Stomach (tissue), 19 donors: ENCODE measurements around the gene LRRN1. TPM values are rescaled to one million over a fixed set of nuclear protein-coding genes. Genes with fewer than 3 reads are reported as not detected.

ENCODE experiments used
- DNase-seq, 2 donors: peaks; one replicate each; pipeline versions ENCODE4 v3.0.0 to v3.0.0-alpha.2; 2013 to 2019
- H3K27ac ChIP-seq, 5 donors: fragments of 200-600 bp in 4 of 5; sonication (generic) in 4 of 5; one replicate each; pipeline ENCODE4 v1.5.1; 2013 to 2019; ENCODE audit warnings: mild to moderate bottlenecking in 1 of 5, moderate library complexity in 1 of 5
- H3K27me3 ChIP-seq, 3 donors: fragments of 200-600 bp; sonication (generic); one replicate each; pipeline ENCODE4 v1.5.1; 2017 to 2019; ENCODE audit warnings: mixed run types in 1 of 3
- H3K36me3 ChIP-seq, 4 donors: fragments of 200-600 bp; sonication (generic); 1 replicate in 3 of 4; 2 replicates in 1 of 4; pipeline ENCODE4 v1.5.1; 2016 to 2019
- H3K4me1 ChIP-seq, 4 donors: fragments of 200-600 bp; sonication (generic); one replicate each; pipeline ENCODE4 v1.5.1; 2016 to 2019
- H3K4me3 ChIP-seq, 4 donors: fragments of 200-600 bp; sonication (generic) in 3 of 4; one replicate each; pipeline ENCODE4 v1.5.1; 2016 to 2019; ENCODE audit warnings: mild to moderate bottlenecking in 1 of 4
- H3K9me3 ChIP-seq, 4 donors: fragments of 200-600 bp; sonication (generic); one replicate each; pipeline ENCODE4 v1.5.1; 2016 to 2019
- CTCF ChIP-seq, 7 experiments: fragments of 450-650 bp in 4 of 7; fragments of 200-600 bp in 3 of 7; sonication (generic) in 3 of 7; IDR thresholded peaks; one replicate each; pipeline ENCODE4 v1.5.1; 2016 to 2019; ENCODE audit warnings: antibody characterized with exemption in 7 of 7, control low read depth in 2 of 7, mild to moderate bottlenecking in 1 of 7
- EP300 ChIP-seq: sonication (generic); formaldehyde crosslinking; IDR thresholded peaks from one replicate; pipeline ENCODE4 v1.6.1; 2017; ENCODE audit warnings: antibody characterized with exemption
- POLR2A ChIP-seq, 4 donors: fragments of 450-650 bp; IDR thresholded peaks; one replicate each; pipeline ENCODE4 v1.6.1; 2016; ENCODE audit warnings: antibody characterized with exemption in 4 of 4, control low read depth in 2 of 4, mild to moderate bottlenecking in 1 of 4, moderate library complexity in 1 of 4
- POLR2AphosphoS5 ChIP-seq, 3 donors: sonication (generic); formaldehyde crosslinking; IDR thresholded peaks; one replicate each; pipeline ENCODE4 v1.6.1; 2016; ENCODE audit warnings: antibody characterized with exemption in 3 of 3
- WGBS, 5 donors: extraction: QIAGEN DNeasy Blood & Tissue Kit in 3 of 5; methylation state at CpG; one replicate each; pipeline versions ENCODE4 v1.1.5 to v1.1.7; 2013 to 2018; 5-methylcytosine and 5-hydroxymethylcytosine counted together
- intact Hi-C: fragments of 100-400 bp; cut with DNase I; formaldehyde crosslinking; loops from one replicate; pipeline ENCODE4 v1.15.1; 2023; ENCODE audit warnings: low total_unique reads
- long read RNA-seq, 10 donors: transcript quantifications; one replicate each; lab custom pipeline, GENCODE V29; 2026
- polyA plus RNA-seq, 3 donors: library from polyadenylated mRNA; stranded (reverse); fragments of 200-250 nt; gene quantifications; one replicate each; pipeline ENCODE4 v1.2.3, GENCODE V29; 2013
- total RNA-seq, 5 donors: library from RNA; depleted of rRNA; stranded (reverse); fragments of >200 nt; gene quantifications; one replicate each; pipeline versions ENCODE4 v1.1.0 to v1.2.3, GENCODE V29; 2014 to 2016
- donor health status: healthy with polysubstance abuse.
- donor health status: Bipolar disorder and iron deficiency.
- donor health status: healthy.

The LRRN1 gene
- total RNA-seq = 1 to 10 TPM in 3 of 5 donors, not detected in 2; 2.9 to 9.3 (median 4.9) TPM
- 1 to 10 TPM in 1 of 3 donors, under 1 TPM in 2; 0.15 to 2.1 (median 0.20) TPM for polyA plus RNA-seq
- long read RNA-seq, donor 1, partial matches to known transcripts = 0 of 1 reads
- long read RNA-seq, donor 1, other reads (novel, unspliced or antisense) = 0 of 1 reads
- long read RNA-seq, donor 2, transcript LRRN1-201 (2 exons, 3,823 nt) = major isoform, 7 of 7 reads
- long read RNA-seq, donor 2, partial matches to known transcripts = 0 of 7 reads
- long read RNA-seq, donor 2, other reads (novel, unspliced or antisense) = 0 of 7 reads
- long read RNA-seq, donor 3, partial matches to known transcripts = 0 of 1 reads
- long read RNA-seq, donor 3, other reads (novel, unspliced or antisense) = 0 of 1 reads
- long read RNA-seq, donor 4 = 0 reads
- long read RNA-seq, donor 5, partial matches to known transcripts = 0 of 4 reads
- long read RNA-seq, donor 5, other reads (novel, unspliced or antisense) = 0 of 4 reads
- long read RNA-seq, donor 6 = 0 reads
- long read RNA-seq, donor 7, partial matches to known transcripts = 0 of 1 reads
- long read RNA-seq, donor 7, other reads (novel, unspliced or antisense) = 0 of 1 reads
- long read RNA-seq, donor 8, partial matches to known transcripts = 0 of 5 reads
- long read RNA-seq, donor 8, other reads (novel, unspliced or antisense) = 0 of 5 reads
- long read RNA-seq, donor 9, partial matches to known transcripts = 0 of 3 reads
- long read RNA-seq, donor 9, other reads (novel, unspliced or antisense) = 0 of 3 reads
- long read RNA-seq, donor 10, partial matches to known transcripts = 0 of 3 reads
- long read RNA-seq, donor 10, other reads (novel, unspliced or antisense) = 0 of 3 reads

- peak within 1 kb of the TSS; percentile 56 to 77 (median 62) for H3K4me3 ChIP-seq
- TF ChIP-seq POLR2AphosphoS5 (IDR thresholded peaks at IDR 0.05) (peak in 2 of 3 donors; percentile 50 to 59), EP300 (no peak)
- peak; percentile 76 to 94 for DNase-seq
- WGBS, 5 donors = 0 to 3% (median 0%) methylated on average over 33 to 102 of the region's 102 CpGs
- peaks cover 0 to 38% (median 0%) of the 10 kb centered on the region in 3 donors for H3K27me3 ChIP-seq
- peak within 1 kb of the TSS; percentile 34 to 74 (median 56) for H3K27ac ChIP-seq
- intact Hi-C loops = no loop called here
- H3K4me1 ChIP-seq = peaks cover 10 to 39% (median 32%) of the 10 kb centered on the region in 4 donors
- H3K36me3 ChIP-seq = no peaks in the 10 kb centered on the region
- H3K9me3 ChIP-seq = no peaks in the 10 kb centered on the region
These were observed at the start of gene LRRN1 for GRCh38 chr3:3799173-3800079. TSS of gene LRRN1 (plus strand) at chr3:3799431. CDS start at chr3:3844642, 45,211 bp downstream.

- no peak for TF ChIP-seq EP300
- no peak for TF ChIP-seq POLR2AphosphoS5 (IDR thresholded peaks at IDR 0.05)
- TF ChIP-seq POLR2A (IDR thresholded peaks at IDR 0.05) = no peak
- TF ChIP-seq CTCF (IDR thresholded peaks at IDR 0.05) = no peak
- H3K27me3 ChIP-seq = no peaks in the 10 kb centered on the region
- no peaks in the 10 kb centered on the region for H3K9me3 ChIP-seq
- H3K27ac ChIP-seq = no peak overlapping the region
- H3K4me3 ChIP-seq = no peak overlapping the region
- WGBS, 5 donors = 48 to 70% (median 64%) methylated on average over 3 of the region's 3 CpGs
- intact Hi-C loops = no loop called here
- DNase-seq = no peak
- no peaks in the 10 kb centered on the region for H3K4me1 ChIP-seq
- H3K36me3 ChIP-seq = no peaks in the 10 kb centered on the region
These were observed 45.8 kb upstream of the LRRN1 start for GRCh38 chr3:3753416-3753815.

- no peaks in the 10 kb centered on the region for H3K36me3 ChIP-seq
- no peaks in the 10 kb centered on the region for H3K27me3 ChIP-seq
- DNase-seq = no peak
- intact Hi-C loops = no loop called here
- no peaks in the 10 kb centered on the region for H3K9me3 ChIP-seq
- no peaks in the 10 kb centered on the region for H3K4me1 ChIP-seq
- WGBS, 5 donors = 61 to 82% (median 77%) methylated on average over 4 of the region's 4 CpGs
- no peak for TF ChIP-seq POLR2AphosphoS5 (IDR thresholded peaks at IDR 0.05)
- TF ChIP-seq EP300 = no peak
- TF ChIP-seq POLR2A (IDR thresholded peaks at IDR 0.05) = no peak
- TF ChIP-seq CTCF (IDR thresholded peaks at IDR 0.05) = no peak
- no peak overlapping the region for H3K4me3 ChIP-seq
- H3K27ac ChIP-seq = no peak overlapping the region
These were observed 33.6 kb upstream of the LRRN1 start for GRCh38 chr3:3765661-3766060.

GRCh38 chr3:3766140-3766539 is 33.1 kb upstream of the LRRN1 start:
- WGBS, 5 donors = 32 to 57% (median 43%) methylated on average over 1 of the region's 1 CpG

More at GRCh38 chr3:3766140-3766539, 33.1 kb upstream of the LRRN1 start:
- no peaks in the 10 kb centered on the region for H3K36me3 ChIP-seq
- no peak overlapping the region for H3K27ac ChIP-seq
- H3K4me3 ChIP-seq = no peak overlapping the region
- no peaks in the 10 kb centered on the region for H3K9me3 ChIP-seq
- no peak for TF ChIP-seq EP300
- no peak for TF ChIP-seq POLR2A (IDR thresholded peaks at IDR 0.05)
- no peak for TF ChIP-seq CTCF (IDR thresholded peaks at IDR 0.05)
- no peak for DNase-seq
- no peaks in the 10 kb centered on the region for H3K4me1 ChIP-seq
- intact Hi-C loops = no loop called here
- no peaks in the 10 kb centered on the region for H3K27me3 ChIP-seq
